IPS DF 19.7 (cell line): ENCODE results near the gene LHB.

Experiments used
- DNase-seq: peaks from one replicate; pipeline ENCODE4 v3.0.0-alpha.2; 2013; ENCODE audit warnings: low read depth, low spot score

The LHB gene

GRCh38 chr19:48977061-48977460, 39.8 kb downstream of the LHB start:
- DNase-seq: no peak

- no peak for DNase-seq
Observed at GRCh38 chr19:48975947-48976847, 40.7 kb downstream of the LHB start.

DNA sequence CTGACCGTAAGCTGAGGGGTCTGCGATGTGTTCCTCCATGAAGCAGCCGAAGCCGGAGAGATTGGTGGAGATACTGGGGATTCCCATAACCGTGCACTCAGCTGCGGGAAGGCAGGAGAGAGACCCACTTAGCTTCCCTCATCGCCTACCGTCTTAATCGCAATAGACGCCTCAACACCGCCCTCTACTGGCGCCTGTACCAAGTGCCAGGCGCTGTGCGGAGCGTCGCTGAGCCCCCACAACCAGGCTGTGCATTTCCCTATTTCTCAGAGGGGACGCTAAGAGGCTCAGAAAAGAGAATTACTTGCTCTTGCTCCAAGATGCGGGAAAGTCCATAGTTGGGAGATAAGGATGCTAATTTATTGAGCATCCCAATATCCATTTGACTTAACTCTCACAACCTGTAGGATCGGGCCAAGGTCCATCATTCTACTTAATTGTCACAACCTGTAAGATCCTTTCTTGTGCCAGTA, 45.9 kb downstream of the LHB start:
- DNase-seq: no peak

GRCh38 chr19:48970139-48970766, 46.6 kb downstream of the LHB start:
- no peak for DNase-seq

GRCh38 chr19:48969276-48970138, 47.4 kb downstream of the LHB start:
- DNase-seq: no peak

DNA sequence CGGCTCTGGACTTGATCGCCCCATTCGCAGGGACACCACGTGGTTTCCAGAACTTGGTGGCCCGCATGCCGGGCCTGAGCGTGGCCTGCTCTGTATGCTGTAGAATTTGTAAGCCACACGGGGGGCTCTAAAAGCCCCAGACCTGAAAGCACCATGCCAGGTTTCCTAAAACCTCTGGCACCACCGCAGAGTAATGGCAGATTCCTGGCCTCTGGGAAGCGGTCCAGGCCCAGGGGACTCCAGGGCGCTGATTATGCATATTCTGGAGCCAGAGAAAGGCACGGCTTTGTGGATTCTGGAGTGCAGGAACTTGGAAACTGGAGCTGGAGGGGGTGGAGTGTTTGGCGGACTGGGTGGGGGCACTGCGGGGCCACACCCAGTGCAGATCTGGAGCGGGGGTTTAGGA, 48.1 kb downstream of the LHB start:
- DNase-seq: no peak

- DNase-seq: no peak
Observed at GRCh38 chr19:48968179-48968661, 48.7 kb downstream of the LHB start.

DNA sequence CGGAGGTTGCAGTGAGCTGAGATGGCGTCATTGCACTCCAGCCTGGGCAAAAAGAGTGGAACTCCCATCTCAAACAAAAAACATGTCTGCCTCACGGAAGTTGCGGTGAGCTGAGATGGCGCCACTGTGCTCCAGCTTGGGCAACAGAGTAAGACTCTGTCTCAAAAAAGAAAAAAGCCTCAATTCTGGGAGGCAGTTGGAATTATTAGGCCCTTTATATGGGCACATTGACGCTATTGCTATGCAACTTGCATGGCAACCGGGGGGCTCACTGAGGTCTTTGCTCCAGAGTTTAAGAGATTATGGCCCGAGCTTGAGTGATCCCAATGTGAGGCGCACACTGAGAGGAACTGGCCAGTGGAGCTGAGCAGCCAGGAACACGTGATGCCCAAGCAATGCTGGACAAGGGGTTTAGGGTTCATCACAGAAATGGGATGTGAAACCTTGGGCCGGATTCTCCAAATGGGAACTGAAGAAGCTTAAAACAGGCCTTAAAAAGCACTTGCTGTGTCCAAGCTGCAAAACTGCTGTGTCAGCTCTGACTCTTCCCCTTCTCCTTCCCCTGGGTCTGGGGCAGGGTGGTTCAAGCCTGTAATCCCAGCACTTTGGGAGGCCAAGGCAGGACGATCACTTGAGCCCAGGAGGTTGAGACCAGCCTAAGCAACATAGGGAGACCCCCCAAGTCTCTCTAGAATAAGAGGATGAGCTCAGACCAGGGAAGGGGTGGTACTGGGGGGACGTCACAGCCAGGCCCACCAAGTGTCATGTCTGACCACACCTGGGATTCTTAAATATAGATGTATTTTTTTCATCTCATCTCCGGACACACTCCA, 49.3 kb downstream of the LHB start:
- DNase-seq: no peak

- DNase-seq: no peak
Observed at GRCh38 chr19:48966541-48967345, 50.1 kb downstream of the LHB start.
